Heart right ventricle (tissue), 16 donors: ENCODE results near the gene MBTD1. TPM values are rescaled to one million over a fixed set of nuclear protein-coding genes. Genes with fewer than 3 reads are reported as not detected.

Experiments used
- ATAC-seq, 8 donors: fragments of 200-7000 bp; cut with Tn5 transposase; one replicate each; pipeline ENCODE4 v1.9.1; 2020; ENCODE audit warnings: mild to moderate bottlenecking in 8 of 8, moderate library complexity in 8 of 8, moderate number of reproducible peaks in 1 of 8
- DNase-seq, 2 donors: peaks; one replicate each; pipeline ENCODE4 v3.0.0-alpha.2; 2020
- H3K27ac ChIP-seq, 10 donors: fragments of 200-600 bp; sonication (generic) in 2 of 10; one replicate each; pipeline versions ENCODE4 v1.5.0 to v1.8.0; 2020 to 2022; ENCODE audit warnings: mild to moderate bottlenecking in 3 of 10
- H3K27me3 ChIP-seq, 7 donors: fragments of 200-600 bp; one replicate each; pipeline ENCODE4 v1.8.0; 2021 to 2022; ENCODE audit warnings: mild to moderate bottlenecking in 2 of 7
- H3K36me3 ChIP-seq, 9 donors: fragments of 200-600 bp; sonication (generic) in 1 of 9; one replicate each; pipeline versions ENCODE4 v1.5.0 to v1.8.0; 2020 to 2022; ENCODE audit warnings: mild to moderate bottlenecking in 2 of 9
- H3K4me1 ChIP-seq, 9 donors: fragments of 200-600 bp; sonication (generic) in 1 of 9; one replicate each; pipeline versions ENCODE4 v1.5.0 to v1.8.0; 2020 to 2022; ENCODE audit warnings: mild to moderate bottlenecking in 4 of 9
- H3K4me3 ChIP-seq, 10 donors: fragments of 200-600 bp; sonication (generic) in 2 of 10; one replicate each; pipeline versions ENCODE4 v1.5.0 to v1.8.0; 2020 to 2022; ENCODE audit warnings: mild to moderate bottlenecking in 7 of 10, moderate library complexity in 2 of 10
- H3K9me3 ChIP-seq, 11 donors: fragments of 200-600 bp in 10 of 11; sonication (generic) in 2 of 11; one replicate each; pipeline versions ENCODE4 v1.5.0 to v1.8.0; 2013 to 2022; ENCODE audit warnings: mild to moderate bottlenecking in 2 of 11, control low read depth in 1 of 11, moderate library complexity in 1 of 11
- whole genome bisulfite sequencing, 2 donors: extraction: QIAGEN DNeasy Blood & Tissue Kit; methylation state at CpG; one replicate each; pipeline ENCODE4 v1.1.7; 2013; ENCODE audit warnings: inconsistent platforms in 1 of 2; 5-methylcytosine and 5-hydroxymethylcytosine counted together
- intact Hi-C, 10 donors: fragments of 100-400 bp; cut with DNase I; formaldehyde crosslinking; loops; one replicate each; pipeline versions ENCODE4 v1.11.1 to v1.14.2; 2022
- polyA plus RNA-seq, 2 donors: library from polyadenylated mRNA; stranded (reverse); fragments of 200-250 nt; gene quantifications; one replicate each; pipeline ENCODE4 v1.2.3, GENCODE V29; 2013
- total RNA-seq, 10 donors: library from RNA; stranded (reverse); fragmentation: NEBNext Ultra II Directional in 3 of 10; extraction: Animal tissue kit (Norgen Biotek cat#: 25700) in 3 of 10; gene quantifications; one replicate each; pipeline versions ENCODE4 v1.2.1 to v1.2.4, GENCODE V29; 2021 to 2023
- TF ChIP-seq, protein P1 (sequence below), 9 donors: fragments of 200-600 bp; sonication (generic) in 2 of 9; IDR thresholded peaks; one replicate each; pipeline versions ENCODE4 v1.5.0 to v1.8.0; 2021 to 2022; ENCODE audit warnings: antibody characterized with exemption in 9 of 9, mild to moderate bottlenecking in 5 of 9, moderate library complexity in 1 of 9
- donor health status: Arrhythmogenic right ventricular cardiomyopathy.
- donor health status: ischemic (EF 13 %, LVEDD 7.1; RV severe dilation, severe dysfunction).
- donor health status: healthy with polysubstance abuse.
- donor health status: DM: no; HTN: yes; CAD: no.
- donor health status: DM: no; HTN: no; CAD: no.
- donor health status: ischemic (EF 25% LVEDD 6.9; RV normal size, moderate dysfunction).
- donor health status: ischemic (EF 25% LVEDD 5.7; RV mildly dilated, moderate dysfunction).
- donor health status: healthy.
- donor health status: DM: yes; HTN: yes; CAD: no.
- donor health status: Ischemic cardiomyopathy.
- donor health status: ischemic (EF 35%, LVEDD 5.7; RV mildly dilated, moderate dysfunction).
- donor health status: nonischemic (EF 11% LVEDD 7.7; RV severe dilation, severe dysfunction).
- donor health status: DM: yes; HTN: yes; CAD: no.
- donor health status: PGD.
- donor health status: ischemic (EF 29% LVEDD 5.4; RV normal size, mild dysfunction).
- donor health status: nonischemic (EF 23%, LVEDD 6.1; RV moderate dilation, normal function).

MBTD1 gene
- total and polyA plus RNA-seq, 12 donors, result 1.8 to 11.4 (median 6.9) TPM

DNA sequence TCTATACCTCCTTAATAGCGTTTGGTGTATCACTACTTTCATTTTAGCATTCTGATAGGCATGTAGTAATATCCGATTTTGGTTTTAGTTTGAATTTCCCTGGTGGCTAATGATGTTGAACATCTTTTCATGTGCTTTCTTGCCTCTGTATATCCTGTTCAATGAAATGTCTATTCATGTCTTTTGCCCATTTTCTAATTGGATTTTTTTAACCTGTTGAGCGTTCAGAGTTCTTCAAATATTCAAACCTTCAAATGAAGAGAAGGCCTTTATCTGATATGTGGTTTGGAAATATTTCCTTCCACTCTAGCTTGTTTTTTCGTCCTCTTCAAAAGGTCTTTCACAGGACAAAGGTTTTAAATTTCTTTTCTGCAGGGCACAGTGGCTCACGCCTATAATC lies 108.9 kb downstream of the MBTD1 start:
- H3K27me3 ChIP-seq, result no peaks in the 10 kb centered on the region
- ATAC-seq, result no peak
- peaks cover 0 to 22% (median 12%) of the 10 kb centered on the region in 9 donors for H3K4me1 ChIP-seq
- 90 to 92% methylated on average over 5 of the region's 5 CpGs for WGBS, 2 donors
- DNase-seq, result no peak
- peaks cover 0 to 3% (median 0%) of the 10 kb centered on the region in 9 donors for H3K36me3 ChIP-seq
- no peaks in the 10 kb centered on the region for H3K9me3 ChIP-seq
- H3K4me3 ChIP-seq, result no peak overlapping the region
- TF ChIP-seq, protein P1, sequence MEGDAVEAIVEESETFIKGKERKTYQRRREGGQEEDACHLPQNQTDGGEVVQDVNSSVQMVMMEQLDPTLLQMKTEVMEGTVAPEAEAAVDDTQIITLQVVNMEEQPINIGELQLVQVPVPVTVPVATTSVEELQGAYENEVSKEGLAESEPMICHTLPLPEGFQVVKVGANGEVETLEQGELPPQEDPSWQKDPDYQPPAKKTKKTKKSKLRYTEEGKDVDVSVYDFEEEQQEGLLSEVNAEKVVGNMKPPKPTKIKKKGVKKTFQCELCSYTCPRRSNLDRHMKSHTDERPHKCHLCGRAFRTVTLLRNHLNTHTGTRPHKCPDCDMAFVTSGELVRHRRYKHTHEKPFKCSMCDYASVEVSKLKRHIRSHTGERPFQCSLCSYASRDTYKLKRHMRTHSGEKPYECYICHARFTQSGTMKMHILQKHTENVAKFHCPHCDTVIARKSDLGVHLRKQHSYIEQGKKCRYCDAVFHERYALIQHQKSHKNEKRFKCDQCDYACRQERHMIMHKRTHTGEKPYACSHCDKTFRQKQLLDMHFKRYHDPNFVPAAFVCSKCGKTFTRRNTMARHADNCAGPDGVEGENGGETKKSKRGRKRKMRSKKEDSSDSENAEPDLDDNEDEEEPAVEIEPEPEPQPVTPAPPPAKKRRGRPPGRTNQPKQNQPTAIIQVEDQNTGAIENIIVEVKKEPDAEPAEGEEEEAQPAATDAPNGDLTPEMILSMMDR (IDR thresholded peaks at IDR 0.05), result no peak
- intact Hi-C loops, result loop anchor here in 4 of 10 donors (5.0 to 10.0 kb wide), 2 partner anchors 149 to 306 kb away; no protein-coding TSS in a partner anchor
- H3K27ac ChIP-seq, result no peak overlapping the region

- Histone ChIP-seq H3K27ac (no peak overlapping the region), H3K4me1 (peaks cover 0 to 11% (median 5%) of the 10 kb centered on the region in 9 donors), H3K4me3 (no peak overlapping the region), H3K36me3 (no peaks in the 10 kb centered on the region), H3K9me3 (no peaks in the 10 kb centered on the region), H3K27me3 (no peaks in the 10 kb centered on the region)
- intact Hi-C loops, result loop anchor here in 1 of 10 donors (10.0 kb wide), 1 partner anchor 294 kb away; no protein-coding TSS in a partner anchor
- ATAC-seq (no peak), DNase-seq (no peak)
- 83 to 93% methylated on average over 2 of the region's 2 CpGs for WGBS, 2 donors
- TF ChIP-seq, protein P1 (IDR thresholded peaks at IDR 0.05), result no peak
Observed at GRCh38 chr17:51149163-51149562, 110.7 kb downstream of the MBTD1 start.

- no peak for DNase-seq
- 76 to 83% methylated on average over 4 of the region's 4 CpGs for WGBS, 2 donors
- Histone ChIP-seq H3K4me3 (no peak overlapping the region), H3K27ac (no peak overlapping the region), H3K9me3 (no peaks in the 10 kb centered on the region), H3K27me3 (no peaks in the 10 kb centered on the region), H3K4me1 (peaks cover 0 to 4% (median 0%) of the 10 kb centered on the region in 9 donors), H3K36me3 (no peaks in the 10 kb centered on the region)
- no peak for ATAC-seq
- intact Hi-C loops, result loop anchor here in 1 of 10 donors (10.0 kb wide), 1 partner anchor 293 kb away; no protein-coding TSS in a partner anchor
- TF ChIP-seq, protein P1 (IDR thresholded peaks at IDR 0.05), result no peak
Observed at GRCh38 chr17:51147650-51148049, 112.2 kb downstream of the MBTD1 start.

DNA sequence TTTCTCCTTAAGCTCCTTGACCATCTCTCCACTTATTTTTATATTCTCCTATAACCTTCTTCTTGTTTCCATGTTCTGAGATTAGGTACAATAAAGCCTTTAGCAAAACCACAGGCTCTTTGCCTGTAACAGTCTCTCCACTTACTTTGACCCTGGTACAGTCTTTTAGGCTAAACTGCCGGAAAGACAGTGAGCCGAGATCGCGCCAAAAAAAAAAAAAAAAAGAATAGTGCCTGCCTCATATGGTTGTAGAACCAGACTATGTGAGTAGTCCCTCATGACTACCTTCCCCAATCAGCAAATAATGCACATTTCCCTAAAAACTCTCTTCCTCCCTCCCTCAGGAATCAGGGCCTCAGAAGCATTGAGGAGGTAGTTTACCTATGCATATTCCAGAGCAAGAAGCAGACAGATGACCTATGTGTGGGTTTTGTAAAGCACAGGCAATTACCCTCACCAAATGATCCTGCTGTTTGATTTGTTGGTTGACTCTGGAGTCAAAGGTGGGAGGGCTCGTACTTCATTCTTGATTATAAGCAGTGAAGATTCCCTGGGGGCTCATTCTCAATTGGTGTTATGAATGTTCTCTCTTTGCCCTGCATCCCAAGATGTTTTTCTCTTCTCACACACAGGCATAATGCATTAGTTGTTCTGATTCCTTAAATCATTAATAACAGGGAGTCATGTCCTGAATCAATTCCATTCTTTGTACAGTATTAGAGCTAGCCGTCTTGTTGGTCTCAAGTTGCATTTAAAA lies 115.4 kb downstream of the MBTD1 start:
- H3K4me3 ChIP-seq, result no peak overlapping the region
- ATAC-seq (no peak), DNase-seq (no peak)
- 59 to 73% methylated on average over 6 of the region's 6 CpGs for WGBS, 2 donors
- intact Hi-C loops, result loop anchor here in 1 of 10 donors (10.0 kb wide), 1 partner anchor 290 kb away; no protein-coding TSS in a partner anchor
- H3K27ac ChIP-seq, result no peak overlapping the region
- no peaks in the 10 kb centered on the region for H3K36me3 ChIP-seq
- H3K27me3 ChIP-seq, result no peaks in the 10 kb centered on the region
- no peaks in the 10 kb centered on the region for H3K4me1 ChIP-seq
- TF ChIP-seq, protein P1 (IDR thresholded peaks at IDR 0.05), result no peak
- no peaks in the 10 kb centered on the region for H3K9me3 ChIP-seq
